Adrenal gland (tissue), 12 donors: Measurements from ENCODE around the gene TCF7L1. TPM values are rescaled to one million over a fixed set of nuclear protein-coding genes. Genes with fewer than 3 reads are reported as not detected.

Experiments
- DNase-seq, 7 donors: peaks; one replicate each; pipeline ENCODE4 v3.0.0-alpha.2; 2019 to 2020
- H3K27ac ChIP-seq, 5 donors: fragments of 200-600 bp; sonication (generic) in 4 of 5; 1 replicate in 3 of 5; 2 replicates in 2 of 5; pipeline versions ENCODE4 v1.5.1 to v1.8.0; 2016 to 2020; ENCODE audit warnings: mild to moderate bottlenecking in 1 of 5
- H3K27me3 ChIP-seq: fragments of 200-600 bp; 2 replicates; pipeline ENCODE4 v1.8.0; 2021
- H3K36me3 ChIP-seq, 2 donors: fragments of 200-600 bp; replicated peaks in 1 of 2; 1 replicate in 1 of 2; 2 replicates in 1 of 2; pipeline versions ENCODE4 v1.5.1 to v1.8.0; 2018 to 2022
- H3K4me1 ChIP-seq, 2 donors: fragments of 200-600 bp; replicated peaks in 1 of 2; 1 replicate in 1 of 2; 2 replicates in 1 of 2; pipeline versions ENCODE4 v1.5.1 to v1.8.0; 2018 to 2021
- H3K4me3 ChIP-seq, 4 donors: fragments of 200-600 bp; sonication (generic) in 3 of 4; one replicate each; pipeline ENCODE4 v1.5.1; 2016 to 2018
- H3K9me3 ChIP-seq, 3 donors: fragments of 200-600 bp; sonication (generic) in 1 of 3; replicated peaks in 1 of 3; 1 replicate in 2 of 3; 2 replicates in 1 of 3; pipeline versions ENCODE4 v1.5.1 to v1.8.0; 2016 to 2021
- POLR2A ChIP-seq, 2 donors: fragments of 450-650 bp; IDR thresholded peaks; one replicate each; pipeline ENCODE4 v1.6.1; 2017; ENCODE audit warnings: antibody characterized with exemption in 2 of 2, mild to moderate bottlenecking in 2 of 2, moderate library complexity in 1 of 2
- WGBS, 4 donors: extraction: QIAGEN DNeasy Blood & Tissue Kit in 2 of 4; methylation state at CpG; one replicate each; pipeline versions ENCODE4 v1.1.5 to v1.1.7; 2013 to 2017; 5-methylcytosine and 5-hydroxymethylcytosine counted together
- intact Hi-C, 2 donors: fragments of 100-400 bp; cut with DNase I; formaldehyde crosslinking; loops; one replicate each; pipeline versions ENCODE4 v1.14.1 to v1.15.0; 2022 to 2023
- polyA plus RNA-seq, 3 donors: library from polyadenylated mRNA; stranded (reverse); fragments of 200-250 nt in 2 of 3; fragments of 350-450 nt in 1 of 3; fragmentation: Illumina TruSeq in 1 of 3; extraction: RNeasy Lipid Tissue Mini Kit (QIAGEN cat#74804) in 1 of 3; gene quantifications; one replicate each; pipeline ENCODE4 v1.2.3, GENCODE V29; 2013 to 2014
- total RNA-seq, 9 donors: library from RNA; depleted of rRNA in 4 of 9; stranded (reverse); fragments of >200 nt in 4 of 9; fragments of 120-200 nt in 1 of 9; fragmentation: NEBNext Ultra II Directional in 1 of 9; extraction: Animal tissue kit (Norgen Biotek cat#: 25700) in 1 of 9; gene quantifications; one replicate each; pipeline versions ENCODE4 v1.1.0 to v1.2.4, GENCODE V29; 2013 to 2023
- TF ChIP-seq, protein P1 (sequence below), 6 experiments: fragments of 450-650 bp in 4 of 6; fragments of 200-600 bp in 2 of 6; sonication (generic) in 1 of 6; IDR thresholded peaks; 1 replicate in 5 of 6; 2 replicates in 1 of 6; pipeline versions ENCODE4 v1.5.1 to v1.8.0; 2016 to 2021; ENCODE audit warnings: antibody characterized with exemption in 6 of 6, mild to moderate bottlenecking in 2 of 6, moderate library complexity in 1 of 6
- donor health status: healthy with polysubstance abuse.
- donor health status: Bipolar disorder and iron deficiency.
- donor health status: DM: yes; HTN: yes; CAD: no.
- donor health status: DM: no; HTN: no; CAD: no.
- donor health status: DM: no; HTN: no; CAD: no.
- donor health status: DM: yes; HTN: yes; CAD: no.

TCF7L1 gene
- total and polyA plus RNA-seq, 12 donors = 0.36 to 8.9 (median 3.2) TPM

DNA sequence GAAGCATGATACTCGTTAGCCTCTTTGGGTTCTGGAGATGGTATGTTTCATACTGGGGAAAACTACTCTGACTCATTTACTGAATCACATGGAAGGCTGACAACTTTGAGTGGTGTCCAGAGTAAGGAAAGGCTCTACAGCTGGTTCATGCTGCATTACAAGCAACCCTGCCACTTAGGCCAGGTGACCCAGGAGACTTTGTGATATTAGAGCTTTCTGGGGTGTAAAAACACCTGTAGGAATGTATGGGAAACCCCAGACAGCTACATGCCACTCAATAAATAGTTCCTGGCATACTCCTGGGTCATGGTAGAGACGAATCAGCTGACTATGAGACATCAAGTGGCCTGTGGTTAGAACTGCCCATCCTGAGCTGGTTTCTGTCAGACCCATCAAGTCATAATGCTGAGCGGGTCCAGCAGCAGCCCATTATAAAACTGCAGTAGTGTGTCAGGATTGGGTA is 21.3 kb upstream of the TCF7L1 start:
- no peaks in the 10 kb centered on the region for H3K4me1 ChIP-seq
- 69 to 85% (median 80%) methylated on average over 3 of the region's 3 CpGs for WGBS, 4 donors
- H3K4me3 ChIP-seq = no peak overlapping the region
- intact Hi-C loops = no loop called here
- DNase-seq = no peak
- TF ChIP-seq POLR2A (IDR thresholded peaks at IDR 0.05) = no peak
- TF ChIP-seq, protein P1, sequence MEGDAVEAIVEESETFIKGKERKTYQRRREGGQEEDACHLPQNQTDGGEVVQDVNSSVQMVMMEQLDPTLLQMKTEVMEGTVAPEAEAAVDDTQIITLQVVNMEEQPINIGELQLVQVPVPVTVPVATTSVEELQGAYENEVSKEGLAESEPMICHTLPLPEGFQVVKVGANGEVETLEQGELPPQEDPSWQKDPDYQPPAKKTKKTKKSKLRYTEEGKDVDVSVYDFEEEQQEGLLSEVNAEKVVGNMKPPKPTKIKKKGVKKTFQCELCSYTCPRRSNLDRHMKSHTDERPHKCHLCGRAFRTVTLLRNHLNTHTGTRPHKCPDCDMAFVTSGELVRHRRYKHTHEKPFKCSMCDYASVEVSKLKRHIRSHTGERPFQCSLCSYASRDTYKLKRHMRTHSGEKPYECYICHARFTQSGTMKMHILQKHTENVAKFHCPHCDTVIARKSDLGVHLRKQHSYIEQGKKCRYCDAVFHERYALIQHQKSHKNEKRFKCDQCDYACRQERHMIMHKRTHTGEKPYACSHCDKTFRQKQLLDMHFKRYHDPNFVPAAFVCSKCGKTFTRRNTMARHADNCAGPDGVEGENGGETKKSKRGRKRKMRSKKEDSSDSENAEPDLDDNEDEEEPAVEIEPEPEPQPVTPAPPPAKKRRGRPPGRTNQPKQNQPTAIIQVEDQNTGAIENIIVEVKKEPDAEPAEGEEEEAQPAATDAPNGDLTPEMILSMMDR (IDR thresholded peaks at IDR 0.05) = no peak
- no peaks in the 10 kb centered on the region for H3K36me3 ChIP-seq
- no peaks in the 10 kb centered on the region for H3K27me3 ChIP-seq
- no peaks in the 10 kb centered on the region for H3K9me3 ChIP-seq
- H3K27ac ChIP-seq = no peak overlapping the region

DNA sequence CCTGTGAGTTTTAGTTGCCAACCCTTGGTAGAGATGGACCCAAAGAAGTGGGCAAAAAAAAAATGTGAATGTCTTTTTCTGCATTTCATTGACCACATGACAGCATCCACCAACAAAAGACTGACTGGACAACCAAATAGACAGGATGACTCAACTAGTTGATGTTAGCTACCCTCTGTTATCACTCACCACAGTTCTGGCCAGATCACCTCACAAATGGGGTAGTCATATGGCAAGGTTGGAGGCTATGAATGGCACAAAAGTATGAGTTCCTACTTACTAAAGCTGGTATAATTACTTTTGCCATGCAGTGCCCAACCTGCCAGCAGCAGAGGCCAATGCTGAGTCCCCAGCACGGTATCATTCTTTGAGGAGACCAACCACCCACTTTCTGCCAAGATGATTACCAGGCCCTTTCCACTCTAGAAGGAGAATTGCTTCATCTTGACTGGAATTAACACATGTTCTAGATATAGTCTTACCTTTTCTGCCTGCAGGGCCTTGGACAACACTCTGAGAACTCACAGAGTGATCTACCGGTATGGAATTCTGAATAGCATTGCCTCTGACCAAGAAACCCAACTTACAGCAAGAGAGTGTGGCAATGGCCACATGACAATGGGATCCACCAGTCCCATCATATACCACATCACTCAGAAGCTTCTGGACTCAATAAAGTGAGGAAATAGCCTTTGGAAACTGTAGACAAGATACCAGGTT is 20.1 kb upstream of the TCF7L1 start:
- Histone ChIP-seq H3K27ac (no peak overlapping the region), H3K4me1 (no peaks in the 10 kb centered on the region), H3K36me3 (no peaks in the 10 kb centered on the region), H3K4me3 (no peak overlapping the region), H3K9me3 (no peaks in the 10 kb centered on the region), H3K27me3 (no peaks in the 10 kb centered on the region)
- WGBS, 4 donors = 26 to 74% (median 47%) methylated on average over 2 of the region's 2 CpGs
- DNase-seq = no peak
- no peak for TF ChIP-seq POLR2A (IDR thresholded peaks at IDR 0.05)
- TF ChIP-seq, protein P1 (IDR thresholded peaks at IDR 0.05) = no peak
- intact Hi-C loops = no loop called here

DNA sequence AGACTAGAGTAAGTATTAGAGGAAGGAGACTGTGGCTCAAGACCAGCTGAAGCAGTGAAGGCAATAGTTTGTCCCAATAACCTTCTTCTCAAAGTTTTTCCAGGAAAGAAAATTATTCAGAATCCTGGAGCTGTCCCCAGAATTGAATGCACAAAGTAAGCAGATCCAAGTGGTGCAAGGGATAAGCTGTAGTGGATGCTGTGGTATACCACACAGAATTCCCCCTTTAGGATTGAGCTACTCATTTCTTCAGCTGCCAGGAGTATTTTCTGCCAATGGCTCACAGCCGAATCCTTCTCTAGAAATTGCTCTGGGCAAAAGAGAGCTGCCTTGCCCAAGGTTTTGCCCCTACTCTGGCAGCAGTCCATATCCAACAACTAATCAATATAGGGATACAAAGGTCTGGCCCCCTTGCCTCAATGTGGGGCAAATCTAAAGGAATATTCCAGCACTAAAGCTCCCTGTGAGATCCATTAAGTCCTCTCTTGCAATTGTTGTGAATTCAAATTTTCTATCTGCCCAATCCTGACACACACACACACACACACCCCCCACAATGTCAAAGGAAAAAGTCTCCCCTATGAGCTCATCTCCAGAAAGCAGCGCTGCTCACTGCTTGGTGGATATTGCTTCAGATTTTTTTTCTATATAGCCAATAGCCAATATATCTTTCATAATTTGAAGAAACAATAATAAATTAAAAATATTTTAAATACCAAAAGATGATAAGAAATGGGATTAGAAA is 18.4 kb upstream of the TCF7L1 start:
- no peak for TF ChIP-seq POLR2A (IDR thresholded peaks at IDR 0.05)
- TF ChIP-seq, protein P1 (IDR thresholded peaks at IDR 0.05) = no peak
- no peak overlapping the region for H3K27ac ChIP-seq
- H3K27me3 ChIP-seq = no peaks in the 10 kb centered on the region
- no peak overlapping the region for H3K4me3 ChIP-seq
- DNase-seq = no peak
- intact Hi-C loops = no loop called here
- no peaks in the 10 kb centered on the region for H3K9me3 ChIP-seq
- no peaks in the 10 kb centered on the region for H3K36me3 ChIP-seq
- H3K4me1 ChIP-seq = no peaks in the 10 kb centered on the region
- WGBS, 4 donors = 58 to 78% (median 72%) methylated on average over 2 of the region's 2 CpGs

DNA sequence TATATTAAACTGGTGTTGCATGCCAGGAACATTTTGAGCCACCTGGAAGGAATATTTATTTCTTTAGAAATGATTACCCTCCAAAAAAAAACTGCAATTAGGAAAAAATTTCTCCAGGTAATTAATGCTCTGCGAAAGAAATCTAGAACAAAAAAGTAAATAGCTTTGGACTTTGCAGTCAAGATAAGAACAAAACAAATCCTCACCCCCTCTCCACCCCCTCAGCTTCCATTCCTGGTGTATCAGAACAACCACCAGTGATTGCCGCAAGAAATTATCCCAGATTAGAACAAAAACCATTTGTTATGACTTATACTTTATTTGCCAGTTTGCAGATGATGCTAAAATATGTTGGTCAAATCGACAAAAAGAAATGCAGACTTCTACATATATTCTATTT is 17.0 kb upstream of the TCF7L1 start:
- Histone ChIP-seq H3K4me1 (no peaks in the 10 kb centered on the region), H3K27me3 (no peaks in the 10 kb centered on the region), H3K9me3 (no peaks in the 10 kb centered on the region), H3K36me3 (no peaks in the 10 kb centered on the region), H3K4me3 (no peak overlapping the region), H3K27ac (no peak overlapping the region)
- DNase-seq = no peak
- TF ChIP-seq, protein P1 (IDR thresholded peaks at IDR 0.05) = no peak
- no peak for TF ChIP-seq POLR2A (IDR thresholded peaks at IDR 0.05)
- intact Hi-C loops = no loop called here
- WGBS, 4 donors = 80 to 83% (median 81%) methylated on average over 3 of the region's 3 CpGs
